ENCODE data around the gene CMTM4. TPM values are rescaled to one million over a fixed set of nuclear protein-coding genes. Genes with fewer than 3 reads are reported as not detected.

CMTM4 gene
- total and polyA plus RNA-seq, 2 donors (not counting 1 experiment from before 2014, with no cell fraction given), result 0.06 to 0.59 TPM

DNA sequence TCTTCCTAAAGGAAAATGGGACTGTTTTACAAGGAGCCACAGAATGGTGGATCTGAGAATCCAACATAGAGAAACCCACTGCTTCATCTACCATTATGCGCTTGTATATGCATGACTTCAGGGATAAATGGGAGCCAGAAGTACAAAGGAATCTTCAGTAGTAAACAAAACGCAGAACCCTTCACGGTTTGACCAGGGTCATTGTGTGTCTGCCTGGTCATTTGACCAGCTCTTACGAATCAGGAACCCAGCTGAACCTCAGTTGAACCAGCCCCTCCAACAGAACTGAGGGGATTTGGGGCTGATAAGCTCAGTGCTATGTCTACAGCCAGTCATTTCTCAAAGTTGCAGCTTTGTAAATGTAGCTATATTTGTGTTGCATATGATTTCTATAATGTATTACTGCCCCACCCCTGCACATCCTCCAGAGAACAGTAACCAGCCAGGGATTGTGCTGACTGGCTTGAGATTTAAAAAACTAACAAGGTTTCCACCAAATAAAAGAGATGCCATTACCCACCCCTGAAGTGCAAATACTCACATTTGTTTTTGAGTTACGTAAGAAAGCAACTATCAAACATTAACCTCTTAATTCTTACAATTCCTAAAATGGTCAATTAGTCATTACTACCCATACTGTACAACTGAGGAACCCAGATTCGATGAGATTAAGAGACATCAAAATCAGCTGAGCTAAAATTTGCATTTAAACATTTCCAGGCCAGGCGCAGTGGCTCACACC is 6.3 kb downstream of the CMTM4 start:
- no peak overlapping the region for H3K27ac ChIP-seq (ENCODE audit: low read length in 2 of 2)
- Mint-ChIP-seq H3K4me1 (peaks cover 5% of the 10 kb centered on the region), H3K4me3 (no peak overlapping the region), H3K27ac (no peak overlapping the region), H3K9me3 (ENCODE audit: insufficient read depth) (no peaks in the 10 kb centered on the region), H3K27me3 (peaks cover 54% of the 10 kb centered on the region)
- no peaks in the 10 kb centered on the region for H4K20me1 ChIP-seq (ENCODE audit: control insufficient read depth, insufficient read depth, low read length, poor library complexity, severe bottlenecking)
- H3K4me1 ChIP-seq (ENCODE audit: control insufficient read depth in 2 of 2, insufficient read depth in 2 of 2, low read length in 2 of 2), result peaks cover 2 to 3% of the 10 kb centered on the region in 2 donors
- peaks cover 0 to 5% (median 0%) of the 10 kb centered on the region in 3 donors for H3K9me3 ChIP-seq (ENCODE audit: control extremely low read depth in 1 of 3, control insufficient read depth in 2 of 3, insufficient read depth in 1 of 3, low read length in 2 of 3)
- no peak overlapping the region for H3K4me3 ChIP-seq (ENCODE audit: control extremely low read depth in 1 of 5, extremely low read depth in 1 of 5, insufficient read depth in 1 of 5, low read depth in 2 of 5, low read length in 4 of 5)
- CTCF ChIA-PET, result no interaction called here
- H3K4me2 ChIP-seq (replicated peaks; ENCODE audit: low read depth, low read length, poor library complexity, severe bottlenecking), result no peak overlapping the region
- TF ChIP-seq EZH2 (IDR thresholded peaks at IDR 0.05; ENCODE audit: borderline replicate concordance, insufficient read depth, low read depth, low read length, poor library complexity, severe bottlenecking), result no peak
- TF ChIP-seq, protein P1, sequence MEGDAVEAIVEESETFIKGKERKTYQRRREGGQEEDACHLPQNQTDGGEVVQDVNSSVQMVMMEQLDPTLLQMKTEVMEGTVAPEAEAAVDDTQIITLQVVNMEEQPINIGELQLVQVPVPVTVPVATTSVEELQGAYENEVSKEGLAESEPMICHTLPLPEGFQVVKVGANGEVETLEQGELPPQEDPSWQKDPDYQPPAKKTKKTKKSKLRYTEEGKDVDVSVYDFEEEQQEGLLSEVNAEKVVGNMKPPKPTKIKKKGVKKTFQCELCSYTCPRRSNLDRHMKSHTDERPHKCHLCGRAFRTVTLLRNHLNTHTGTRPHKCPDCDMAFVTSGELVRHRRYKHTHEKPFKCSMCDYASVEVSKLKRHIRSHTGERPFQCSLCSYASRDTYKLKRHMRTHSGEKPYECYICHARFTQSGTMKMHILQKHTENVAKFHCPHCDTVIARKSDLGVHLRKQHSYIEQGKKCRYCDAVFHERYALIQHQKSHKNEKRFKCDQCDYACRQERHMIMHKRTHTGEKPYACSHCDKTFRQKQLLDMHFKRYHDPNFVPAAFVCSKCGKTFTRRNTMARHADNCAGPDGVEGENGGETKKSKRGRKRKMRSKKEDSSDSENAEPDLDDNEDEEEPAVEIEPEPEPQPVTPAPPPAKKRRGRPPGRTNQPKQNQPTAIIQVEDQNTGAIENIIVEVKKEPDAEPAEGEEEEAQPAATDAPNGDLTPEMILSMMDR (IDR thresholded peaks at IDR 0.05), result no peak
- no peak overlapping the region for H3K9ac ChIP-seq (ENCODE audit: low read length)
- WGBS (ENCODE audit: insufficient coverage), result 83% methylated on average over 5 of the region's 7 CpGs
- intact Hi-C loops (cut with micrococcal nuclease), result no loop called here
- no peaks in the 10 kb centered on the region for H3K79me2 ChIP-seq (ENCODE audit: control insufficient read depth, insufficient read depth, low read length)
- DNase-seq, result no peak
- no peak overlapping the region for H2AFZ ChIP-seq (ENCODE audit: insufficient read depth, low read depth, low read length, poor library complexity, severe bottlenecking)
- peaks cover 0 to 42% (median 26%) of the 10 kb centered on the region in 4 experiments for H3K27me3 ChIP-seq (replicated peaks in 1 of 4; ENCODE audit: control extremely low read depth in 1 of 4, control insufficient read depth in 3 of 4, insufficient read depth in 4 of 4, low read length in 3 of 4)
- ATAC-seq (ENCODE audit: low read depth), result no peak
- POLR2A ChIA-PET, result interaction anchor here (0.6 kb wide), 1 partner anchor 21 kb away, joined by 5 read pairs; no protein-coding TSS in a partner anchor
- no peaks in the 10 kb centered on the region for H3K36me3 ChIP-seq (replicated peaks in 1 of 2; ENCODE audit: control extremely low read depth in 1 of 2, control insufficient read depth in 1 of 2, extremely low read depth in 1 of 2, insufficient read depth in 2 of 2, low read length in 1 of 2)

DNA sequence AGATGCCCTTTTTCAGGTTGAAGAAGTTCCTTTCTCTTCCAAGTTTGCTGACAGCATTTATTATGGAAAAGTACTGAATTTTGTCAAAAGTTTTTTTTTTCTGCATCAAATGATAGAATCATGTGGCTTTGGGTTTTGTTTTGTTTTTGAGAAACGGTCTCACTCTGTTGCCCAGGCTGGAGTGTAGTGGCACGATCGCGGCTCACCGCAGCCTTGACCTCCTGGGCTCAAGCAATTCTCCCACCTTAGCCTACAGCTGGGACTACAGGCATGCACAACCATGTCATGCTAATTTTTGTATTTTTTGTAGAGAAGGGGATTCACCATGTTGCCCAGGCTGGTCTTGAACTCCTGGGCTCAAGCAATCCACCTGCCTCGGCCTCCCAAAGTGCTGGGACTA is 7.3 kb downstream of the CMTM4 start:
- Histone ChIP-seq H3K4me1 (ENCODE audit: control insufficient read depth in 2 of 2, insufficient read depth in 2 of 2, low read length in 2 of 2) (no peaks in the 10 kb centered on the region), H3K9ac (ENCODE audit: low read length) (no peak overlapping the region), H4K20me1 (ENCODE audit: control insufficient read depth, insufficient read depth, low read length, poor library complexity, severe bottlenecking) (no peaks in the 10 kb centered on the region), H3K4me2 (replicated peaks; ENCODE audit: low read depth, low read length, poor library complexity, severe bottlenecking) (no peak overlapping the region), H3K9me3 (ENCODE audit: control extremely low read depth in 1 of 3, control insufficient read depth in 2 of 3, insufficient read depth in 1 of 3, low read length in 2 of 3) (peaks cover 0 to 5% (median 0%) of the 10 kb centered on the region in 3 donors), H3K79me2 (ENCODE audit: control insufficient read depth, insufficient read depth, low read length) (no peaks in the 10 kb centered on the region), H3K36me3 (replicated peaks in 1 of 2; ENCODE audit: control extremely low read depth in 1 of 2, control insufficient read depth in 1 of 2, extremely low read depth in 1 of 2, insufficient read depth in 2 of 2, low read length in 1 of 2) (no peaks in the 10 kb centered on the region), H3K27ac (ENCODE audit: low read length in 2 of 2) (no peak overlapping the region), H2AFZ (ENCODE audit: insufficient read depth, low read depth, low read length, poor library complexity, severe bottlenecking) (no peak overlapping the region), H3K4me3 (ENCODE audit: control extremely low read depth in 1 of 5, extremely low read depth in 1 of 5, insufficient read depth in 1 of 5, low read depth in 2 of 5, low read length in 4 of 5) (no peak overlapping the region), H3K27me3 (replicated peaks in 1 of 4; ENCODE audit: control extremely low read depth in 1 of 4, control insufficient read depth in 3 of 4, insufficient read depth in 4 of 4, low read length in 3 of 4) (peaks cover 0 to 33% (median 19%) of the 10 kb centered on the region in 4 experiments)
- ChIA-PET POLR2A (no interaction called here), CTCF (no interaction called here)
- Mint-ChIP-seq H3K27ac (no peak overlapping the region), H3K4me1 (no peaks in the 10 kb centered on the region), H3K9me3 (ENCODE audit: insufficient read depth) (no peaks in the 10 kb centered on the region), H3K27me3 (peaks cover 50% of the 10 kb centered on the region), H3K4me3 (no peak overlapping the region)
- TF ChIP-seq, protein P1 (IDR thresholded peaks at IDR 0.05), result no peak
- no peak for TF ChIP-seq EZH2 (IDR thresholded peaks at IDR 0.05; ENCODE audit: borderline replicate concordance, insufficient read depth, low read depth, low read length, poor library complexity, severe bottlenecking)
- no CpG with 5 or more reads among the region's 6 CpGs for WGBS (ENCODE audit: insufficient coverage)
- intact Hi-C loops (cut with micrococcal nuclease), result no loop called here
- ATAC-seq (ENCODE audit: low read depth) (no peak), DNase-seq (no peak)

Data from B cell (primary cell).